ENCODE measurements around the gene OTOL1. TPM values are rescaled to one million over a fixed set of nuclear protein-coding genes. Genes with fewer than 3 reads are reported as not detected.

The OTOL1 gene
- total RNA-seq (2021): not detected in 3 replicates
- not detected for Bru-seq, nascent RNA
- long read RNA-seq, experiment 1: 0 reads
- long read RNA-seq, experiment 2: 0 reads
- long read RNA-seq, experiment 3: 0 reads

- TF ChIP-seq PRDM15 (CRISPR knock-in tag; IDR thresholded peaks at IDR 0.05) (no peak), NR2C2 (CRISPR knock-in tag; IDR thresholded peaks at IDR 0.05) (no peak), ATF1 (CRISPR knock-in tag; IDR thresholded peaks at IDR 0.05) (no peak), FOXP4 (CRISPR knock-in tag; IDR thresholded peaks at IDR 0.05) (no peak), NFATC4 (CRISPR knock-in tag; IDR thresholded peaks at IDR 0.05) (no peak), GTF2I (CRISPR knock-in tag; conservative IDR thresholded peaks at IDR 0.05) (no peak), MAX (CRISPR knock-in tag; IDR thresholded peaks at IDR 0.05) (no peak)
- no peak within 1 kb of the TSS for H3K27ac Mint-ChIP-seq
- ChIA-PET POLR2A (no interaction called here), CTCF (no interaction called here)
- H3K4me1 Mint-ChIP-seq: peaks cover 16% of the 10 kb centered on the region
- DNase-seq (ENCODE audit: low spot score) (no peak), ATAC-seq (no peak)
- peaks cover 24% of the 10 kb centered on the region for H3K9me3 Mint-ChIP-seq
- H3K4me3 Mint-ChIP-seq: no peak within 1 kb of the TSS
- H3K36me3 Mint-ChIP-seq: peaks cover 15% of the 10 kb centered on the region
- no peaks in the 10 kb centered on the region for H3K27me3 Mint-ChIP-seq (ENCODE audit: low read depth)
Observed at GRCh38 chr3:161496508-161496907, at the start of gene OTOL1. OTOL1 (plus strand) TSS chr3:161496808; CDS start chr3:161496808, 0 bp downstream.

GRCh38 chr3:161449785-161450184 lies 46.8 kb upstream of the OTOL1 start:
- ATAC-seq: no peak
- H3K27ac Mint-ChIP-seq: no peak overlapping the region
- no peaks in the 10 kb centered on the region for H3K27me3 Mint-ChIP-seq (ENCODE audit: low read depth)
- no peaks in the 10 kb centered on the region for H3K36me3 Mint-ChIP-seq
- DNase-seq (ENCODE audit: low spot score): no peak
- POLR2A ChIA-PET: no interaction called here
- H3K9me3 Mint-ChIP-seq: no peaks in the 10 kb centered on the region
- peaks cover 12% of the 10 kb centered on the region for H3K4me1 Mint-ChIP-seq
- no peak overlapping the region for H3K4me3 Mint-ChIP-seq
- CTCF ChIA-PET: interaction anchor here (0.7 to 1.2 kb wide), 2 partner anchors 49 to 175 kb away, joined by 3 to 4 read pairs; no protein-coding TSS in a partner anchor
- TF ChIP-seq RORB (CRISPR knock-in tag; IDR thresholded peaks at IDR 0.05) (no peak), ZNF512 (CRISPR knock-in tag; IDR thresholded peaks at IDR 0.05; ENCODE audit: borderline replicate concordance) (no peak), AR (CRISPR knock-in tag; IDR thresholded peaks at IDR 0.05) (no peak), E2F1 (CRISPR knock-in tag; IDR thresholded peaks at IDR 0.05) (no peak), E2F5 (CRISPR knock-in tag; IDR thresholded peaks at IDR 0.05) (no peak), FOXP4 (CRISPR knock-in tag; IDR thresholded peaks at IDR 0.05) (no peak), ZNF396 (CRISPR knock-in tag; IDR thresholded peaks at IDR 0.05; ENCODE audit: borderline replicate concordance) (no peak), CBFB (CRISPR knock-in tag; IDR thresholded peaks at IDR 0.05; ENCODE audit: low read depth) (no peak), TP53 (CRISPR knock-in tag; IDR thresholded peaks at IDR 0.05) (no peak), SMAD4 (CRISPR knock-in tag; IDR thresholded peaks at IDR 0.05) (no peak), ATF6 (CRISPR knock-in tag; IDR thresholded peaks at IDR 0.05) (no peak), ZNF219 (CRISPR knock-in tag; IDR thresholded peaks at IDR 0.05; ENCODE audit: borderline replicate concordance) (no peak)

Measured in WTC11 (cell line).